SK-N-SH (cell line): ENCODE data around the gene TXN. TPM values are rescaled to one million over a fixed set of nuclear protein-coding genes. Genes with fewer than 3 reads are reported as not detected.

Experiments
- CTCF ChIA-PET: fragments of 300-600, 350-600 bp; formaldehyde crosslinking; extraction: SDS; loops from one replicate; lab custom pipeline; 2021; lab: Yijun Ruan, JAX
- POLR2A ChIA-PET: fragments of 350-600 bp; sonication (Branson Sonifier 250); formaldehyde crosslinking; extraction: SDS; loops from one replicate; lab custom pipeline; 2020; ENCODE audit warnings: antibody characterized with exemption, inconsistent platforms; lab: Yijun Ruan, JAX
- DNase-seq: peaks from one replicate; pipeline ENCODE4 v3.0.0; 2012
- H2AFZ ChIP-seq: fragments of 200-600 bp; sonication (generic); 2 replicates; pipeline ENCODE4 v1.8.1; 2016; ENCODE audit warnings: antibody characterized with exemption, mild to moderate bottlenecking, low read depth
- H3F3A ChIP-seq: fragments of 200-600 bp; sonication (generic); replicated peaks from 2 replicates; pipeline ENCODE3; 2016; ENCODE audit warnings: antibody characterized with exemption, mild to moderate bottlenecking; ENCODE audit not compliant: insufficient read depth
- H3K27ac ChIP-seq, 2 experiments: fragments of 200-500 bp in 1 of 2; fragments of 200-600 bp in 1 of 2; sonication (Bioruptor generic) in 1 of 2; sonication (generic), shearing (Covaris generic) in 1 of 2; 2 replicates each; pipeline versions ENCODE4 v1.5.1 to v1.6.1; 2014 to 2016; ENCODE audit warnings: low read depth in 2 of 2, inconsistent platforms in 1 of 2, low read length in 1 of 2, mild to moderate bottlenecking in 1 of 2, mixed read lengths in 1 of 2
- H3K27me3 ChIP-seq: fragments of 200-600 bp; sonication (generic), shearing (Covaris generic); 2 replicates; pipeline ENCODE4 v1.6.1; 2016; ENCODE audit warnings: mixed run types; ENCODE audit not compliant: insufficient read depth
- H3K36me3 ChIP-seq, 2 experiments: fragments of 200-500 bp in 1 of 2; fragments of 200-600 bp in 1 of 2; sonication (Bioruptor generic) in 1 of 2; sonication (generic) in 1 of 2; replicated peaks in 1 of 2; 2 replicates each; pipeline versions ENCODE3 to v1.5.1; 2014 to 2016; ENCODE audit warnings: low read length in 1 of 2, mild to moderate bottlenecking in 1 of 2; ENCODE audit not compliant: insufficient read depth in 2 of 2, control insufficient read depth in 1 of 2
- H3K4me1 ChIP-seq, 2 experiments: fragments of 200-500 bp in 1 of 2; fragments of 200-600 bp in 1 of 2; sonication (Bioruptor generic) in 1 of 2; sonication (generic), shearing (Covaris generic) in 1 of 2; 2 replicates each; pipeline versions ENCODE4 v1.5.1 to v1.6.1; 2014 to 2016; ENCODE audit warnings: low read depth in 1 of 2, low read length in 1 of 2, mixed run types in 1 of 2; ENCODE audit not compliant: insufficient read depth in 2 of 2, control insufficient read depth in 1 of 2
- H3K4me2 ChIP-seq: fragments of 200-600 bp; sonication (generic), shearing (Covaris generic); 2 replicates; pipeline ENCODE4 v1.6.1; 2017; ENCODE audit warnings: mixed run types
- H3K4me3 ChIP-seq, 2 experiments: fragments of 200-500 bp in 1 of 2; fragments of 200-600 bp in 1 of 2; sonication (Bioruptor generic) in 1 of 2; sonication (generic), shearing (Covaris generic) in 1 of 2; 2 replicates each; pipeline versions ENCODE4 v1.5.1 to v1.8.1; 2014 to 2016; ENCODE audit warnings: low read depth in 2 of 2, inconsistent platforms in 1 of 2, low read length in 1 of 2, mild to moderate bottlenecking in 1 of 2, mixed read lengths in 1 of 2, moderate library complexity in 1 of 2
- H3K79me2 ChIP-seq: fragments of 200-600 bp; sonication (generic); 2 replicates; pipeline ENCODE4 v1.8.1; 2017; ENCODE audit warnings: mild to moderate bottlenecking; ENCODE audit not compliant: insufficient read depth
- H3K9ac ChIP-seq: fragments of 200-600 bp; sonication (generic); 2 replicates; pipeline ENCODE4 v1.6.1; 2017; ENCODE audit warnings: mixed run types
- H3K9me2 ChIP-seq: fragments of 200-600 bp; sonication (generic); 2 replicates; pipeline ENCODE4 v1.6.1; 2017; ENCODE audit warnings: mixed run types
- H3K9me3 ChIP-seq: fragments of 200-600 bp; sonication (generic); 2 replicates; pipeline ENCODE4 v1.6.1; 2017; ENCODE audit warnings: mixed run types, mild to moderate bottlenecking, moderate library complexity
- H4K20me1 ChIP-seq: fragments of 200-600 bp; sonication (generic); 2 replicates; pipeline ENCODE4 v1.6.1; 2017; ENCODE audit warnings: mild to moderate bottlenecking, mixed run types; ENCODE audit not compliant: insufficient read depth
- CHD2 ChIP-seq: fragments of 150-350 bp; IDR thresholded peaks from 2 replicates; pipeline ENCODE4 v1.6.1; 2018; ENCODE audit warnings: low read length; ENCODE audit not compliant: partially characterized antibody
- CTCF ChIP-seq: fragments of 200-600 bp; sonication (generic); IDR thresholded peaks from 2 replicates; pipeline ENCODE4 v1.6.1; 2017; ENCODE audit warnings: antibody characterized with exemption, mild to moderate bottlenecking, moderate library complexity
- FOXM1 ChIP-seq: IDR thresholded peaks from 2 replicates; pipeline ENCODE4 v1.4.0; 2012; ENCODE audit warnings: low read depth, mild to moderate bottlenecking
- MEF2A ChIP-seq: IDR thresholded peaks from 2 replicates; pipeline ENCODE4 v1.4.0; 2012; ENCODE audit warnings: low read depth, borderline replicate concordance
- RFX5 ChIP-seq: IDR thresholded peaks from 2 replicates; pipeline ENCODE4 v1.6.1; 2012; ENCODE audit warnings: mild to moderate bottlenecking, improper control_type of control experiment, low read length
- RXRA ChIP-seq: IDR thresholded peaks from 2 replicates; pipeline ENCODE4 v1.4.0; 2012; ENCODE audit warnings: low read depth, mild to moderate bottlenecking, borderline replicate concordance
- TCF12 ChIP-seq: IDR thresholded peaks from 2 replicates; pipeline ENCODE4 v1.4.0; 2012
- YY1 ChIP-seq: IDR thresholded peaks from 2 replicates; pipeline ENCODE4 v1.4.0; 2012; ENCODE audit warnings: low read depth, mild to moderate bottlenecking
- WGBS: methylation state at CpG from one replicate; pipeline ENCODE4 v1.1.6; 2017; ENCODE audit warnings: low lambda C conversion rate; 5-methylcytosine and 5-hydroxymethylcytosine counted together
- polyA plus RNA-seq, 3 experiments: library from polyadenylated mRNA; depleted of rRNA; stranded (reverse); fragments of >200 nt; gene quantifications; 2 replicates each; pipeline ENCODE4 v1.2.3, GENCODE V29; 2012
- TF ChIP-seq, protein P1 (sequence below): IDR thresholded peaks from 2 replicates; pipeline ENCODE4 v1.4.0; 2012; ENCODE audit warnings: low read depth, borderline replicate concordance

The TXN gene
- polyA plus RNA-seq, 1 of the 3 experiments (the other 2 are of a cell fraction): 281 TPM

DNA sequence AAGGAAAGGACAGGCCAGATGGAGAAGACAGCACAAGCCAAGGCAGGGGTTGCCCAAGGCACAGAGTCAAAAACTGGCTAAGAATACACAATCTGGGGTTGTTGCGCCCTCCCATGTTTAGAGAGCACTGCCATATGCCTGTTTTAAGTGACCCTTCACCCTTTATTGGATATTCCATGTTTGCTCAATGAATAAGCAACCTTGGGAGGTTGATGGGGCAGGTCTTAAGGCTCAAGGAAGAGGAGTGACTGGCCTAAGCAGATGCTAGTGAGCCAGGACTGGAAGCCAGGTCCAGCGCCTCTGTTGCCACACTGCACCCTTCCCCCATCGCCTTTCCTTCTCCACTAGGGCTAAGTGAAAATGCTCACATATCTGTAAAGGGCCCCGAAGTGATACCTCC, 6.7 kb downstream of the TXN start:
- Histone ChIP-seq H3K4me3 (no peak overlapping the region), H3K79me2 (peaks cover 65% of the 10 kb centered on the region), H3K27me3 (no peaks in the 10 kb centered on the region), H3K4me2 (no peak overlapping the region), H3K4me1 (peaks cover under 1 to 5% of the 10 kb centered on the region in 2 experiments; a peak in 1 of 4 replicates)
- CTCF ChIA-PET: no interaction called here
- 97% methylated on average over 3 of the region's 4 CpGs for WGBS
- TF ChIP-seq RXRA (no peak), MEF2A (no peak), TCF12 (no peak), RFX5 (no peak)
- TF ChIP-seq, protein P1, sequence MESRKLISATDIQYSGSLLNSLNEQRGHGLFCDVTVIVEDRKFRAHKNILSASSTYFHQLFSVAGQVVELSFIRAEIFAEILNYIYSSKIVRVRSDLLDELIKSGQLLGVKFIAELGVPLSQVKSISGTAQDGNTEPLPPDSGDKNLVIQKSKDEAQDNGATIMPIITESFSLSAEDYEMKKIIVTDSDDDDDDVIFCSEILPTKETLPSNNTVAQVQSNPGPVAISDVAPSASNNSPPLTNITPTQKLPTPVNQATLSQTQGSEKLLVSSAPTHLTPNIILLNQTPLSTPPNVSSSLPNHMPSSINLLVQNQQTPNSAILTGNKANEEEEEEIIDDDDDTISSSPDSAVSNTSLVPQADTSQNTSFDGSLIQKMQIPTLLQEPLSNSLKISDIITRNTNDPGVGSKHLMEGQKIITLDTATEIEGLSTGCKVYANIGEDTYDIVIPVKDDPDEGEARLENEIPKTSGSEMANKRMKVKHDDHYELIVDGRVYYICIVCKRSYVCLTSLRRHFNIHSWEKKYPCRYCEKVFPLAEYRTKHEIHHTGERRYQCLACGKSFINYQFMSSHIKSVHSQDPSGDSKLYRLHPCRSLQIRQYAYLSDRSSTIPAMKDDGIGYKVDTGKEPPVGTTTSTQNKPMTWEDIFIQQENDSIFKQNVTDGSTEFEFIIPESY: no peak
- TF ChIP-seq, all 33 proteins: peak for 0
- Histone ChIP-seq H3K27ac (no peak overlapping the region), H4K20me1 (peaks cover 48% of the 10 kb centered on the region), H3F3A (peaks cover 2% of the 10 kb centered on the region), H2AFZ (no peak overlapping the region), H3K9me2 (no peaks in the 10 kb centered on the region), H3K36me3 (peaks cover 45% of the 10 kb centered on the region in 2 experiments), H3K9ac (no peak overlapping the region), H3K9me3 (no peaks in the 10 kb centered on the region)
- POLR2A ChIA-PET: interaction anchor here (0.6 kb wide), 1 partner anchor 1413 kb away, joined by 3 read pairs; no protein-coding TSS in a partner anchor
- no peak for DNase-seq

DNA sequence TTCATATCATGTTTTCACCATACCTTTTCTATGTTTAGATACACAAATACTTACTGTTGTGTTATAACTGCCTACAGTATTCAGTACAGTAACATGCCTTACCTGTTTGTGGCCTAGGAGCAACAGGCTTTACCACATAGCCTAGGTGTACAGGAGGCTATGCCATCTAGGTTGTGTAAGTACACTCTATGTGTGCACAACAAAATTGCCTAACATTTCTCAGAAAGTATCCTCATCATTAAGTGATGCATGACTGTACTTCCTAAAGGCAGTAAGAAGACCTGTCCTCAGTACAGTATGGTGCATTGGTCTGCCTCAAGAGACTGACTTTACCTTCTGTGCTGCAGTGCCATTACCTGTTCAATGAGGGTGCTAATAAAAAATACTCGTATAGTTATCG, 7.9 kb downstream of the TXN start:
- TF ChIP-seq CHD2: no peak
- no peak for TF ChIP-seq YY1
- TF ChIP-seq CTCF: no peak
- no peak for TF ChIP-seq FOXM1
- DNase-seq: no peak
- POLR2A ChIA-PET: no interaction called here
- H3K9me2 ChIP-seq: no peaks in the 10 kb centered on the region
- H3K79me2 ChIP-seq: peaks cover 53% of the 10 kb centered on the region
- CTCF ChIA-PET: interaction anchor here (1.5 kb wide), 1 partner anchor 65 kb away, joined by 3 read pairs; no protein-coding TSS in a partner anchor
- H3K4me2 ChIP-seq: no peak overlapping the region
- peaks cover 39% of the 10 kb centered on the region for H4K20me1 ChIP-seq
- H3K4me3 ChIP-seq: no peak overlapping the region
- H3K9me3 ChIP-seq: no peaks in the 10 kb centered on the region
- H3K9ac ChIP-seq: no peak overlapping the region
- WGBS: 63% methylated on average over 2 of the region's 2 CpGs
- no peak overlapping the region for H3K27ac ChIP-seq
- H2AFZ ChIP-seq: no peak overlapping the region
- no peaks in the 10 kb centered on the region for H3K27me3 ChIP-seq
- H3K4me1 ChIP-seq: no peaks in the 10 kb centered on the region; a peak in 1 of 4 replicates
- peaks cover 57% of the 10 kb centered on the region in 2 experiments for H3K36me3 ChIP-seq
- peaks cover 11% of the 10 kb centered on the region for H3F3A ChIP-seq
